ENCODE measurements around the gene CFAP61.

Gene CFAP61

DNA sequence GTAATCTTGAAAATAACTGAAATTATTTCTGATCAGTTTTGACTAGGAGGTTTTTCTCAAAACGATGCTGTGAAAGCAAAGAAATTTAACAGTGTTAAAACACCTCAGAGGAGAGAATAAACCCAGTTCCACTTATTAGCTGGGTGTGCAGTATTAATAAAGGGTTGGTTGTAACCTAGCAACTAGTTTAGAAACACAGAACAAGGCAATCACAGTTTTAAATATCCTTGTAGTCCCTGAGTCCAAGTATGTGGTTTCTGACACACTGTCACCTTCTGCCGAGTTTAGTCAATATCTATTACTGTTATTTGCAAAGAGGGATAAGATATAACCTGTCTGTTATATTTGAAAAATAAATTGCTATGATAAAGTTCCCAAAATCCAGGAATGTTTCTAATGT lies 245.4 kb downstream of the CFAP61 start:
- no peak for TF ChIP-seq CTCF (IDR thresholded peaks at IDR 0.05; ENCODE audit: low read depth, low read length, missing control alignments)
- no peak overlapping the region for H3K4me3 ChIP-seq (replicated peaks; ENCODE audit: low read depth, low read length)

GRCh38 chr20:20299904-20300303 lies 247.6 kb downstream of the CFAP61 start:
- no peak for TF ChIP-seq CTCF (IDR thresholded peaks at IDR 0.05; ENCODE audit: low read depth, low read length, missing control alignments)
- no peak overlapping the region for H3K4me3 ChIP-seq (replicated peaks; ENCODE audit: low read depth, low read length)
- no peak for DNase-seq (ENCODE audit: extremely low read depth, low read depth)

More for the DNA sequence above, 245.4 kb downstream of the CFAP61 start:
- DNase-seq (ENCODE audit: extremely low read depth, low read depth): no peak

DNA sequence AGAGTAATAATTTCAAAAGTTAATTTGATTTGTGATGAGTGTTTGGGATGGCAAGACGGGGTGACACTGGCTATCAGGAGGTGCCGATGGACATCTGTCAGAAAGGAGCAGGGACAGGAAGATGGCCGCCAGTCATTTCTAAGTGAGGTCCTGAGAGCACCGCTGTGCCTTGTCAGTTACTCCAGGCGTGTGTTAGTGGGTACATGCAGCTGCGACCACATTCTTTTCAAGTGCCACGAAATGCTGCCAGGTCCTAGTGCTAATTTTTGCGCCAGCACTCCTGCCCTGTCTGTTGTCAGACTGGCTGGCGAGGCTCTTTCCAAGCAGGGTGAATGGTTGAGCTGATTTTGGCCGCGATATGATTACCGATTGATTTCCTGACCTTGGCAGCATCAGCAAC lies 251.0 kb downstream of the CFAP61 start:
- H3K4me3 ChIP-seq (replicated peaks; ENCODE audit: low read depth, low read length): no peak overlapping the region
- DNase-seq (ENCODE audit: extremely low read depth, low read depth): no peak
- no peak for TF ChIP-seq CTCF (IDR thresholded peaks at IDR 0.05; ENCODE audit: low read depth, low read length, missing control alignments)

DNA sequence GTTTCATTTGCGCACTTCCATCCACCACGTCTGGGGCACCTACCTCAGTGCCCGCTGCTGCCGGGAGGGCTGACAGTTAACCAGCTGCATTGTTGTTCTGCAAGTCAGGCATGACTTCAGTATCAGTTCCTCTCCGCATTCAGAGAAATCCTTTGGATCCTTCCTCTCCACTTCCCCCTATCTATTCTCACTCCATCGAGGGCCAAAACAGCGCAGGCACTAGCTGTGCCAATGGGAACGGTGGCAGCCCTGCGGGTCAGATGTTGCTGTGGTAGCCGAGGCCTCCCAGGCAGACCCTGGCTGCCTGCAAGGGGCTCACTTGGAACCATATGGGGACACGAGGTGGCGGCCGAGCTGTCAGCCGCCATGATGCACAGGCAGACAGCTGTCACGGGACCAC lies 251.4 kb downstream of the CFAP61 start:
- no peak overlapping the region for H3K4me3 ChIP-seq (replicated peaks; ENCODE audit: low read depth, low read length)
- DNase-seq (ENCODE audit: extremely low read depth, low read depth): no peak
- TF ChIP-seq CTCF (IDR thresholded peaks at IDR 0.05; ENCODE audit: low read depth, low read length, missing control alignments): no peak

DNA sequence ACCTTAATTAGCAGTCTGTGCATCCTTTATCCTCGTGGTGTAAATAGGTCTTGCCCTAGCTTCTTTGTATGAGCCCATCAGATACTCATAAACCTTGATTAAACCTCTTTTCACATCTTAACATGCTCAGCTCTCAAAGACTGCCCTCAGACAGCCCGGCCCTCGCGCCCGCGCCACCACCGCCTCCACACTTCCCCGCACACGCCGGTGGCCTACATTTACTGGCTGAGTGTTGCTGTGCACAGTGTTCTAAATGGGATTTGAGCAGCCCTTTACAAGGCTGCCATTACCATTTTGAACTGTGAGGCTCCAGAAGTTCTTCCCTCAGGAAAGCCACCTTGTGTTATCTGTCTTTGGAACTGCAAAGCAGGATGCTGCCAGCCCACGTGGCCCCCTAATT lies 252.6 kb downstream of the CFAP61 start:
- TF ChIP-seq CTCF (IDR thresholded peaks at IDR 0.05; ENCODE audit: low read depth, low read length, missing control alignments): no peak
- no peak for DNase-seq (ENCODE audit: extremely low read depth, low read depth)
- H3K4me3 ChIP-seq (replicated peaks; ENCODE audit: low read depth, low read length): no peak overlapping the region

DNA sequence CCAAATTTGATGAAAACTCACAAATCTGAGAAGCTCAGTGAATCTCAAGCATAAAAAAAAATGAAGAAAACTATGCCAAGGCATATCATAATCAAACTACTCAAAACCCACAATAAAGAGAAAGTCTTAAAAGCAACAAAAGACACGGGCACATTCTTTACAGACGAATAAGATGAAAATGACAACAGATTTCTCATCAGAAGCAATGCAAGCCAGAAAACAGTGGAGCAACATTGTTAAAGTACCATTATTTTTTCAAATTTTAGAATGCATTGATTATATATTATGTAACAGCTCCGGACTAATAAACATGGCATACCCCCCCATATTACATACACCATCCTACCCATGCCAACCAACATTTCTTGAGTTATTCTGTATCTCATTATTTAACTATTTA lies 260.2 kb downstream of the CFAP61 start:
- TF ChIP-seq CTCF (IDR thresholded peaks at IDR 0.05; ENCODE audit: low read depth, low read length, missing control alignments): no peak
- H3K4me3 ChIP-seq (replicated peaks; ENCODE audit: low read depth, low read length): no peak overlapping the region
- DNase-seq (ENCODE audit: extremely low read depth, low read depth): no peak

DNA sequence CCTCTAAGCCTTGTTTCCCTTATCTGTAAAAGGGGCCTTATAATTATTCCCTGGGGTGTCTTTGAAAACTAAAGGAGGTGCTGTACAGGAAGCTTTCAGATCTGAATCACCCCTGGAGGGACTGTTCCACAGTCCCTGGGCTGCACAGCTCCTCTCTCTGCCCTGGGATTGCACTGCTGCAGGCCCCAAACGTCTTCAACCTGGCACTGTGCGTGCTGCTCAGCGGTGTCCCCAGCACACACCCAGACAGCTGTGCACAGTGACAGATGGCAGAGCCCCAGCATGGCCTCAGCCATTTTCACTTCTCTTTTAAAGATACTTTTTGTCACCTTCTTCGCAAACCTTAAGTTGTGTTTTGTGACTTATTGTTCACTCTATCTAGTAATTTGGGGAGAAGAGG lies 264.9 kb downstream of the CFAP61 start:
- no peak for TF ChIP-seq CTCF (IDR thresholded peaks at IDR 0.05; ENCODE audit: low read depth, low read length, missing control alignments)
- DNase-seq (ENCODE audit: extremely low read depth, low read depth): no peak
- H3K4me3 ChIP-seq (replicated peaks; ENCODE audit: low read depth, low read length): no peak overlapping the region
